DOHH2 (cell line): ENCODE measurements around the gene DLGAP1.

ENCODE experiments used
- H3F3A ChIP-seq: fragments of 200-600 bp; sonication (generic), shearing (Covaris generic); 2 replicates; pipeline ENCODE4 v1.6.0; 2016; ENCODE audit warnings: antibody characterized with exemption, mild to moderate bottlenecking; ENCODE audit not compliant: control insufficient read depth, insufficient read depth
- H3K27ac ChIP-seq: fragments of 200-600 bp; sonication (generic); 2 replicates; pipeline ENCODE4 v1.5.1; 2014; ENCODE audit warnings: low read depth, mild to moderate bottlenecking, low read length, moderate library complexity
- H3K27me3 ChIP-seq: fragments of 200-600 bp; sonication (generic); 2 replicates; pipeline ENCODE4 v1.6.1; 2014; ENCODE audit warnings: mild to moderate bottlenecking, low read length, mixed read lengths; ENCODE audit not compliant: control insufficient read depth
- H3K36me3 ChIP-seq: fragments of 200-600 bp; sonication (generic); 2 replicates; pipeline ENCODE4 v1.6.1; 2014; ENCODE audit warnings: mild to moderate bottlenecking, low read length, moderate library complexity, mixed read lengths; ENCODE audit not compliant: control insufficient read depth
- H3K4me1 ChIP-seq: fragments of 200-600 bp; sonication (generic); 2 replicates; pipeline ENCODE4 v1.6.1; 2014; ENCODE audit warnings: mild to moderate bottlenecking, low read length, mixed read lengths; ENCODE audit not compliant: control insufficient read depth
- H3K4me2 ChIP-seq: fragments of 200-600 bp; sonication (generic); 2 replicates; pipeline ENCODE4 v1.6.0; 2014; ENCODE audit warnings: mild to moderate bottlenecking, low read length, moderate library complexity
- H3K4me3 ChIP-seq: fragments of 200-600 bp; sonication (generic); 2 replicates; pipeline ENCODE4 v1.5.1; 2014; ENCODE audit warnings: mild to moderate bottlenecking, low read length, mixed read lengths
- H3K79me2 ChIP-seq: fragments of 200-600 bp; sonication (generic); 2 replicates; pipeline ENCODE4 v1.6.1; 2014; ENCODE audit warnings: mild to moderate bottlenecking, low read length, mixed read lengths; ENCODE audit not compliant: control insufficient read depth
- H3K9me2 ChIP-seq: fragments of 200-600 bp; sonication (generic); replicated peaks from 2 replicates; pipeline ENCODE4 v1.6.1; 2014; ENCODE audit warnings: mild to moderate bottlenecking, low read length, mixed read lengths; ENCODE audit not compliant: control insufficient read depth
- H3K9me3 ChIP-seq: fragments of 200-600 bp; sonication (generic); 2 replicates; pipeline ENCODE4 v1.6.1; 2014; ENCODE audit warnings: antibody characterized with exemption, low read length, mixed read lengths; ENCODE audit not compliant: control insufficient read depth, insufficient read depth
- H4K20me1 ChIP-seq: fragments of 200-600 bp; sonication (generic); 2 replicates; pipeline ENCODE4 v1.6.0; 2014; ENCODE audit warnings: low read depth, mild to moderate bottlenecking, antibody characterized with exemption, low read length, moderate library complexity; ENCODE audit not compliant: control insufficient read depth, insufficient read depth
- CTCF ChIP-seq: fragments of 200-600 bp; sonication (generic); IDR thresholded peaks from one replicate; pipeline ENCODE4 v1.5.1; 2014; ENCODE audit warnings: antibody characterized with exemption, mild to moderate bottlenecking, low read depth, low read length; ENCODE audit not compliant: poor library complexity, severe bottlenecking
- EZH2phosphoT487 ChIP-seq: fragments of 200-600 bp; sonication (generic); IDR thresholded peaks from 2 replicates; pipeline ENCODE4 v1.6.1; 2017; ENCODE audit warnings: borderline replicate concordance, mild to moderate bottlenecking, antibody characterized with exemption, low read length, moderate library complexity, mixed read lengths

The DLGAP1 gene

DNA sequence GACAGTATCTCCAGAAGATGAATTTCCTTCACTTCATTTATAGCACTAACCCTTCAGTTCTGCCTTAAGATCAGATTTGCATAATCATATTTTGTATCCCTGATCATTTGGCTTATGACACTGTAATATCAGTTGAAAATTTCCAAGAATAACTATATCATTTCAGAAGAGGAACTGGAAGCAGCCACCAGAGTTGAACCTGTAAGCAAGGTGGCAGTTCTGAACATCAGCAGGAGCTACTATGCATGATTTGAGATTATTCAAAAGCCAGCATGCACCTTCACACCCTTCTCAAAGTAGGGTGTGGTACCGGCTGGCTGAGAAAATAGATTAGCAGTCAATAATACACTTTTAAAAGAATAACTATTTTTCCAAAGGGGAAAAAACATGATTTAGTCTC lies 328.2 kb downstream of the DLGAP1 start:
- Histone ChIP-seq H3K79me2 (no peaks in the 10 kb centered on the region), H3K4me2 (no peak overlapping the region), H3F3A (no peaks in the 10 kb centered on the region), H4K20me1 (no peaks in the 10 kb centered on the region), H3K9me2 (no peaks in the 10 kb centered on the region), H3K27ac (no peak overlapping the region), H3K4me3 (no peak overlapping the region), H3K27me3 (no peaks in the 10 kb centered on the region), H3K9me3 (no peaks in the 10 kb centered on the region), H3K36me3 (no peaks in the 10 kb centered on the region), H3K4me1 (0 out of 2 replicates have a peak, but pooled peaks cover 6% of the 10 kb centered on the region)
- TF ChIP-seq CTCF (no peak), EZH2phosphoT487 (no peak)

DNA sequence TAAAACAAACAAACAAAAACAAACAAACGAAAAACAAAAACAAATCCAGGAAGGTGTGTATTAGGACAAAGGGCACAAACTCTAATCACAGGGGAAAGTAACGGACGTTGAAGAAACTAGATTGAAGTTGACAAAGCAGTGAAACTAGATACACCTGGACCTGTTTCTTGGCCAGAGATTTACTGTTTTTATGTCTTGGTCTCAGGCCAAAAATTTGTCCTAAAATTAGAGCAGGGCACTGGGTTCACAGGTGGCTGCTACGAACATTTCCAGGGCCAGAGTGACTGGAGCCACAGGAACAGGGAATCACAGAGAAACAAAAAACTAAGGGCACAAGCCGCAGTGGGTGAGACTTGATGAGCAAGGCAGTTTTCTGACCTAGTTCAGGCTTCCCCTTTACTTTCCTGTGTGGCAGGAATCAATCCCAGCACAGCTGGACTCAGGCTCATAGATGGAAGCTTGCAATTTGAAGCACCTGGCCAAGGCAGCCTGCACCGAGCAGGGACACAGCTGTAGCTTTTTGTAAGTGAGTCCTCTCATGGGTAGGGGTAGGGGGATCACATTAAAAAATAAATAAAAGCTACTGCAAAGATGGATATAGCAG lies 329.4 kb downstream of the DLGAP1 start:
- Histone ChIP-seq H3K27ac (no peak overlapping the region), H3K9me2 (no peaks in the 10 kb centered on the region), H3K79me2 (no peaks in the 10 kb centered on the region), H3K4me2 (no peak overlapping the region), H3F3A (no peaks in the 10 kb centered on the region), H3K9me3 (no peaks in the 10 kb centered on the region), H3K27me3 (no peaks in the 10 kb centered on the region), H4K20me1 (no peaks in the 10 kb centered on the region), H3K36me3 (no peaks in the 10 kb centered on the region), H3K4me1 (0 out of 2 replicates have a peak, but pooled peaks cover 6% of the 10 kb centered on the region), H3K4me3 (no peak overlapping the region)
- TF ChIP-seq EZH2phosphoT487 (no peak), CTCF (no peak)

DNA sequence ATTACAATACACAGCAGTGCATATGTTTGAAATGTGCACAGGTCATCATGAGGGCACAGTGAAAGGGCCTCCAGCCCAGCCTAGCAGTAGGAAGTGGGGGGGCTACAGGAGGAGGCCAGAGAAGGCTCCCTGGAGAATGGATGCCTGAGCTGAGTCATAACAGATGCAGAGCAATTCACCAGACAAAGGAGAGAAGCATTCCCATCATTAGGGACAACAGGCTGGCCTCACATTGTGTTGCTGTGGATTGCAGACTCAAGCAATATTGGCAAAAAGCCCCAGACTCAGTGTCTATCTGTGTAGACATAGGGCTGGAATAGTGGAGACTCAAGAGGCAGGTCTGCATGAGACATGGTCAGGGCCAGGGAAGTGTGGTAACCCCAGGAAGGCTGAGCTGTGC lies 329.9 kb downstream of the DLGAP1 start:
- H3K9me2 ChIP-seq: no peaks in the 10 kb centered on the region
- TF ChIP-seq CTCF (no peak), EZH2phosphoT487 (no peak)
- H3K27ac ChIP-seq: no peak overlapping the region
- no peaks in the 10 kb centered on the region for H3K79me2 ChIP-seq
- H3K4me2 ChIP-seq: no peak overlapping the region
- no peaks in the 10 kb centered on the region for H3K9me3 ChIP-seq
- 0 out of 2 replicates have a peak, but pooled peaks cover 6% of the 10 kb centered on the region for H3K4me1 ChIP-seq
- no peaks in the 10 kb centered on the region for H3K27me3 ChIP-seq
- H3F3A ChIP-seq: no peaks in the 10 kb centered on the region
- H3K4me3 ChIP-seq: no peak overlapping the region
- no peaks in the 10 kb centered on the region for H3K36me3 ChIP-seq
- H4K20me1 ChIP-seq: no peaks in the 10 kb centered on the region
